C4-2B (cell line): ENCODE results near the gene JDP2.

Source experiments
- ZFX ChIP-seq: fragments of 450-650 bp; IDR thresholded peaks from 2 replicates; pipeline ENCODE4 v1.6.1; 2017
- TF ChIP-seq, protein P1 (sequence below): fragments of 450-650 bp; conservative IDR thresholded peaks from 2 replicates; pipeline ENCODE4 v1.5.1; 2017; ENCODE audit warnings: mild to moderate bottlenecking

DNA sequence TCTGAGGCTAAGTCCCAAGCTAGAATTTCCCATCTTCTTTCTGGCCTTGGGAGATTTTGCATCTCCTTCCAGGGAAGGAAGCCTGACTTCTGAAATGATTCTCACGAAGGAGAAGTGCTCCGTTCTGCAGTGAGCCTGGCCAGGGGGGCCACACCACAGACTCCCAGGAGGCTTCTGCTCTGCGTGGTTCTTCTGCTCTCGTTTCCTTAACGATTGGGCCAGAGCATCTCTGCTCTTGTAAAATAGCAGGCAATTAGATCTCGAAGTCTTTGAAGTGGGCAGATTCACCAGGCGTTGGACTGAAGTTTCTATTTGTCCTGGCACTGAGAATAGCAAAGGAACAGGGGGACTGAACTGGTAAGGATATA lies 87.8 kb downstream of the JDP2 start:
- TF ChIP-seq, protein P1, sequence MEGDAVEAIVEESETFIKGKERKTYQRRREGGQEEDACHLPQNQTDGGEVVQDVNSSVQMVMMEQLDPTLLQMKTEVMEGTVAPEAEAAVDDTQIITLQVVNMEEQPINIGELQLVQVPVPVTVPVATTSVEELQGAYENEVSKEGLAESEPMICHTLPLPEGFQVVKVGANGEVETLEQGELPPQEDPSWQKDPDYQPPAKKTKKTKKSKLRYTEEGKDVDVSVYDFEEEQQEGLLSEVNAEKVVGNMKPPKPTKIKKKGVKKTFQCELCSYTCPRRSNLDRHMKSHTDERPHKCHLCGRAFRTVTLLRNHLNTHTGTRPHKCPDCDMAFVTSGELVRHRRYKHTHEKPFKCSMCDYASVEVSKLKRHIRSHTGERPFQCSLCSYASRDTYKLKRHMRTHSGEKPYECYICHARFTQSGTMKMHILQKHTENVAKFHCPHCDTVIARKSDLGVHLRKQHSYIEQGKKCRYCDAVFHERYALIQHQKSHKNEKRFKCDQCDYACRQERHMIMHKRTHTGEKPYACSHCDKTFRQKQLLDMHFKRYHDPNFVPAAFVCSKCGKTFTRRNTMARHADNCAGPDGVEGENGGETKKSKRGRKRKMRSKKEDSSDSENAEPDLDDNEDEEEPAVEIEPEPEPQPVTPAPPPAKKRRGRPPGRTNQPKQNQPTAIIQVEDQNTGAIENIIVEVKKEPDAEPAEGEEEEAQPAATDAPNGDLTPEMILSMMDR, result no peak
- TF ChIP-seq ZFX, result no peak
